GM19455 (cell line): ENCODE results near the gene SMIM35.
"Not testable (repeated sequence)": the region's sequence is repeated elsewhere in the genome, so short reads cannot be mapped to it uniquely, and the experiment has no call there.

ENCODE experiments used
- ATAC-seq: cut with Tn5 transposase; IDR thresholded peaks from one replicate; pipeline ENCODE4 v1.9.1; 2021; ENCODE audit not compliant: unreplicated experiment

The SMIM35 gene

GRCh38 chr11:117992136-117992535, 94.6 kb downstream of the SMIM35 start:
- no peak for ATAC-seq

DNA sequence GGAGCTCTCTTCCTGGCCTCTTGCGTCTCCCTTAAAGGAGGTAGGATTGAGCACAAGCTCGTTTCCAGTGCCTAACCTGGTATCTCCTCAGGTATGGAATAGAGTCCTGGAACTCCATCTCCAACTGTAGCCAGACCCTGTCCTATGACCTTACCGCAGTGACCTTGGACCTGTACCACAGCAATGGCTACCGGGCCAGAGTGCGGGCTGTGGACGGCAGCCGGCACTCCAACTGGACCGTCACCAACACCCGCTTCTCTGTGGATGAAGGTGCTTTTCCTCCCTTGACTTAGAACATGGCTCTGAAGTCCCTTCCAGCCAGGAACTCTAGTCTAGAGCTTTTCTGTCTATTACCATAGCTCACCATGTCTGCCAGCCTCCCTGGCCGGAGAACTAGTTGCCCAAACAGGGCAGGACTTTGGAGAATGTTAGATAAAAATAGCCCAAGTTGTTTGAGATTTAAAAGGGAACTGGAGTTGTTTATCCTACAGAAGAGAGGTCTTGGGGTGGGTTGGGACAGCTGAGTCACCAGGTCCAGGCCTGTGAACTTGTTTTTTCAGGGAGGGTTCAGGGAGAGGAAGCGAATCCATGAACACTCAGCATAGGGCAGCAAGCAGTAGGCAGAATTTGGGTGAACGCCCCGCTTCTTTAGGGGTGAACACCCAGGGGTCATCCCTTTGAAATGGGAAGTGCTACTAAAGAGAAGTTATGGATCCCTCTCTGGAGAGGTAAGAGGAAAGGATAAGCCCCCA, 97.2 kb downstream of the SMIM35 start:
- no peak for ATAC-seq

DNA sequence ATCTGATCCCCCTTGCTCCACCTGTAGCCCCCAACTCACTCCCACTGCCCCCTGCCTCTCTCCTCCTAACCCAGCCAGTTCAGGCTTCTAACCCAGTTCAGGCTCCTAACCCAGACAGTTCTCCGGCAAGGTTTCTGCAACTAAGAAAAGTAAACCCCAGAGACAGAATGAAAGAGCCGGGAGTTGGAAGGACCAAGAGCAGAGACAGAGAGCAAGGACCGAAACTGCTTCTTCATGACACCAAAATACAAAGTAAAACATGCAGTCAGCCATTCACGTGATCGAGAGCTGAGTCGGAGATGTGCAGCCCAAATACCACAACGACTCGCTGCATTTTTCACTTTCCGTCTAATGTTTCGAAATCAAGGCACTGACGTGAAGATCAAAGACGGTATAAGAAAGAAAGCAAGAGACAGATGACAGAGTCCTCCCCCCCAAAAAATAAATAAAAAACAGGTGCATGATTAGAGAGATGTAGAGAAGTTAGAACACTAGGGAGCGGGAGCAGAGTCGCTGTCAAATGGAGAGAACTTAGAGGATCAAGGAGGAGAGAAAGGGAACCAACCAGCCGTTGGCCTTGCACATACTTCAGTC, 99.7 kb downstream of the SMIM35 start:
- ATAC-seq, result peak; percentile 49

- ATAC-seq, result peak; percentile 83
Measured at GRCh38 chr11:117985953-117986887, 100.5 kb downstream of the SMIM35 start, which contains the start of gene IL10RA. Gene IL10RA, plus strand, starts transcription at chr11:117986394. Its CDS starts 74 bp downstream, at chr11:117986468.

- ATAC-seq, result no peak
Measured at GRCh38 chr11:117984476-117984875, 102.3 kb downstream of the SMIM35 start.

- no peak for ATAC-seq
Measured at GRCh38 chr11:117983163-117983475, 103.6 kb downstream of the SMIM35 start.

DNA sequence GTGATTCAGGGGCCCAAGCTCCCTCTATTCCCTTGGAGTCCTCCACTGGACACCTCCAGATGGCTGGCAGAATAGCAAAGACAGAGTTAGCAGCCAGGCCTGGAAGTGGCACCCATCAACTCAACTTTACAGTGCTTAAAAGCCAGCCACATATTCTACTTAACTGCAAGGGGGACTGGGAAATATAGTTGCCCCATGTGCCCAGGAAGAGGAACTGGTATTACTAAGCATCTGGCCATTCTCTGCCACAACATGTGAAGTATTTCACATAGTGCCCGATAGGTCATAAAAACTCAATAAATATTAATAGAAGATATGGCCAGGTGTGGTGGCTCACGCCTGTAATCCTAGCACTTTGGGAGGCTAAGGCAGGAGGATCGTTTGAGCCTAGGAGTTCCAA, 106.0 kb downstream of the SMIM35 start:
- ATAC-seq, result no peak

GRCh38 chr11:117980280-117980679, 106.5 kb downstream of the SMIM35 start:
- no peak for ATAC-seq

DNA sequence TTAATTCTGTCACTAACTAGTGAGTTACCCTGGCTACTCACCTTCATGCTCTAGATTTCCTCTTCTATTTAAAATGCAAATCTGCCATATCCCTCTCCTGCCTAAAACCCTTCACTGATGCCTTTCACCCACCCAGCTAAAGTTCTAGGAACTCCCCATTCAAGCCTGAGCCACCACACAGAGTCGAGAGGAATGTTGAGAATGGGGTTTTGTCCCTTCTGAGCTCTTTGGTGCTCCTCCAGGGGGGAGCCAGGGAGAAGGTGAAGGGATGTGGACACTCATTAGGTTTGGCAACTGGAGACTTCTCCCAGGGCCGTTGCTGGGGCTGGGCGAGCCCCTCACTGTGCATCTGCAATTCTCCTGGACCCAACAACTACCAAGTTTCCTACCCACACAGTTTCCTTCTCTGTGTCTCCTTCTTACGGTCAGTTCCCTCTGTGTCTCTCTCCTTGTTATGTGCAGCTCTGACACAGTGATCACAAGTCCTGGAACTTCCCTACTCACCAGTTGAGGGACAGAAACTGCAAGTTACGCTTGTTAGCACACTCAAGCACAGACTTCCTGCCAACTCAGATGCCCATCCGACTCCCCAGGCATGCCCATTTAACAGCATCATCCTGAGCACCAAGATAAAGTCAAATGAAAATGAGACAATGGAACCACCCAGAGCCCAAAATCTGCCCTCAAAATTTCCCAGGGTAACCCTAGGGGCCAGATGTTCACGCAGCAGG, 107.1 kb downstream of the SMIM35 start:
- ATAC-seq, result no peak

GRCh38 chr11:117978991-117979390, 107.8 kb downstream of the SMIM35 start:
- no peak for ATAC-seq

GRCh38 chr11:117978291-117978910, 108.4 kb downstream of the SMIM35 start:
- not testable (repeated sequence) for ATAC-seq

GRCh38 chr11:117977612-117978264, 109.0 kb downstream of the SMIM35 start:
- ATAC-seq, result not testable (repeated sequence)

DNA sequence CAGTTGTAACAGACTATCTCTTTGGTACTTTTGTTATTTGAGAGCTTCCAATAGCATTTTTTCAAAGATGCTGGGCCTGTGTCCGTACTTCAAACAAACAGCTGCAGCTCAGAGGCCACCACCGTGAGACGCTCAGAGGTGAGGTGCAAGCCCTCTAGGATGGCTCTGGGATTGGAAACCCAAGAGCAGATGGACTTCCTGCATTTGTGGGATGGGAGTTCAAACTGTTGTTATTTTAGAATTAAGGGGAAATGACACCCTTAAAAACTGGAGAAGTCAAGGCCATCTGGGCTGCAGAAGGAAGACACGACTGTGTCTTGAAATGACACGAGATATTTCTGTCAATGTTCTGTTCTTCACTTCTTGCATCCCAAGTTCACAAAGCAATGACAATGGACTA, 109.7 kb downstream of the SMIM35 start:
- ATAC-seq, result no peak

- no peak for ATAC-seq
Measured at GRCh38 chr11:117976445-117976844, 110.3 kb downstream of the SMIM35 start.

DNA sequence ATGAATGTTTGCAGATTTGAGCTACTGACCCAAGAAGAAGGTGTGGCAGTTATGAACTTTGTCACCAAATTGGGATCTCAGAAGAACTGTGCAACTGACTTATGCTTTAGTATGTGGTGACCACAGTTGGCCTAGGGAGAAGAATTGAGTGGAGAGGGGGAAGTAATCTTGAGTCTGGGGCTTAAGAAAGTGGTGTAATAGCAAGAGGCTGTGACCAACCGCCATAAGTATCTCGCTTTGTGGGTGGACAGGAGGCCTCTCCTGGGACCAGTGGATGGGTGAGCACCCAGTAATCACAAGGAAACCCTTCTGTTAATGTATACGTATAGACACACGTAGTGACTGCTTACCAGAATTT, 113.3 kb downstream of the SMIM35 start:
- no peak for ATAC-seq

DNA sequence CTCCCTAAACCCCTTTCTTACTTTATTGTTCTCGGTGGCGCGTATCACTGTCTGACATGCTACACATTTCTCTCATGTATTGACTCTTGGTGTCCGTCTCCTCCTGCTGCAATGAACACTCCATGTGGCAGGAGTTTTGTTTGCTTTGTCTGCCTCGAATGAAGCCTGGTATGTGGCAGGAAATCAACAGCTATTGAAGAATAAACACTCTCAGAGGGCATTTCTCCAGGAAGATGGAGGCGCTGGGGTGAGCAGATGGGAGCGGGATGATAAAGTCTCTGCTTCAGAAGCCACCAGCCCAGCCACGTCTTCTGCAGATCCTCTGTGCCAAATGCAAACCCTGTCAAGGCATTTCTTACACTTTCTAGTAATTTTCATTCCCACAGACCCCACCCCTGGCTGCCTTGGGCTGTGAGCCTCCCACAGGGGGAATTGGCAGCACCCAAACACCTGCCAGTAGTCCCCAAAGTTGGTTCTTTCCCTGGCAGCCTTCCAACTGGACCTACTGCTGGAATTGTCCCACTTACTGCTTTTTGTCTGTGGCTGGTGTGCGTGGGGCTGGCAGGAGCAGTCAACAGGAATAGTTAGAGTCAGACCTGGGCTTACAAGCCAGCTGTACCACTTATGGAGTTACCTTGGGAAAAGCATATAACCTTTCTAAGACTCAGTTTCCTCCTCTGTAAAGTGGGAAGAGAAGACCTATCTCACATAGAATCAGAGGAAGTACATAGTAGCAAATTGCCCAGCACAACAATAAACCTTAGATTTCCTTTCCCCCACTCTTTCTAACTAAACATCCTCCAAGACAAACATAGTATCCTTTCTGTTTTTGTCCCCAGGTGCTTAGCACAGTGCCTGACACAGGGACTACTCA, 113.9 kb downstream of the SMIM35 start:
- ATAC-seq, result no peak

DNA sequence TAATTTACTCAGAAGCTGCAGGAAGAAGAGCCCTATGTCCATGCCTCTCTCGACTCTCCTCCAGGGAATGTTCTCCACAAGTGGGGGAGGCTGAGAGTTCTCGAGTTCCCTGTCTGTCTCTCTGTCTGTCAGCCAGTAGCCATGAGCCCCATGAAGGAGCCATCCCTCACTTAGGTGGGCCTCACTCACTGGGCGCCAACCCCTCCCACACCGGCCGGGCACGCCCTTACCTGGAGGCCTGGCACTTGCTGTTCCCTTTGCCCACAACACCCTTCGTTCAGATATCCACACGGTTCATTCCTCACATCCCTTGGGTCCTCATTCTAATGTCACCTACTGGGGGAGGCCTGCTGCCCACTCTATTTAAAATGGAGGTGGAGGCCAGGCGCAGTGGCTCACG, 114.7 kb downstream of the SMIM35 start:
- ATAC-seq, result no peak

DNA sequence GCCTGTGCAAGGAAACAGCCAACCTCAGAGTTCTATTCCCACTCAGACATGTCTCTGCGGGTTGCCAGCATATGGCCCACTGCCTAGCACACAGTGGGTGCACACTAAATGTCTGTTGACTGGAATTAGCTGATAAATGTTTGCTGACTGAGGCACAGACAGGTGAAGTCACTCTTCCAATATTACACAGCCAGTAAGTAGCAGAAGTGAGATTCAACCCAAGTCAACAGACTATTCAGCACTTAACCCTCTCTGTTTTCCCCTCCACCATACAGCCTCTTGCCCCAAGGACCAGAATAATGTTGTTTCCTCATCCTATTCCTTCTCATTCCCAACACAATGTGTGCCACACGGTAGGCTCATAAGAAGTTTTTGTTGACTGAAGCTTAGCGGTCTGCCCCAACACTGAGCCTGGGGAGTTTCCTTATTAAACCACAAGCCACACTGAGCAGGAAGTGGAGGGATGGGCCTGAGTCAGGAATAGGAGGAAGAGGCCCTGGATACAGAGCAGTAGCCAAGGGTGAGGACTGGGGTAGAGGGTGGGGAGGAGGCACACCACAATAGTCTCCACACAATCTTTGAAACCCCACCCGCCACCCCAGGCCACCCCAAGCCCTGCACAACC, 116.3 kb downstream of the SMIM35 start:
- no peak for ATAC-seq
